ENCODE measurements around the gene RAC3.

GRCh38 chr17:82058230-82058854 is 26.9 kb downstream of the RAC3 start:
- TF ChIP-seq CTCF (conservative IDR thresholded peaks at IDR 0.05; ENCODE audit: low read length) = no peak
- no peak for TF ChIP-seq EZH2phosphoT487 (IDR thresholded peaks at IDR 0.05; ENCODE audit: borderline replicate concordance, low read depth, low read length)

All from OCI-LY7 (cell line).